Hematopoietic multipotent progenitor cell (in vitro differentiated cells): Measurements from ENCODE around the gene IDNK. TPM values are rescaled to one million over a fixed set of nuclear protein-coding genes. Genes with fewer than 3 reads are reported as not detected.
"Not testable (repeated sequence)": the region's sequence is repeated elsewhere in the genome, so short reads cannot be mapped to it uniquely, and the experiment has no call there.

Source experiments
- DNase-seq, 3 donors: peaks; one replicate each; pipeline ENCODE4 v3.0.0-alpha.2; 2011 to 2015; ENCODE audit warnings: low read depth in 2 of 3, low spot score in 2 of 3
- total RNA-seq: library from RNA; depleted of rRNA; stranded (reverse); fragments of >200 nt; gene quantifications from one replicate; pipeline ENCODE4 v1.2.3, GENCODE V29; 2012

Gene IDNK
- total RNA-seq = 6.5 TPM

GRCh38 chr9:83622939-83623678, at the start of gene IDNK:
Gene IDNK (plus strand): TSS chr9:83623143. CDS start chr9:83623172, 29 bp downstream.
- peak; percentile 49 to 78 (median 71) for DNase-seq

- no peak for DNase-seq
Observed at GRCh38 chr9:83574482-83574881, 48.5 kb upstream of the IDNK start.

- no peak for DNase-seq
Observed at GRCh38 chr9:83582029-83582428, 40.9 kb upstream of the IDNK start.

- DNase-seq = peak in 2 of 3 donors; percentile 41 to 74
Observed at GRCh38 chr9:83583151-83584014, 39.6 kb upstream of the IDNK start.

- no peak for DNase-seq
Observed at GRCh38 chr9:83584995-83585394, 37.9 kb upstream of the IDNK start.

- DNase-seq = no peak
Observed at GRCh38 chr9:83588256-83588655, 34.7 kb upstream of the IDNK start.

- DNase-seq = peak in 2 of 3 donors; percentile 32 to 55
Observed at GRCh38 chr9:83596899-83597504, 25.9 kb upstream of the IDNK start.

- no peak for DNase-seq
Observed at GRCh38 chr9:83598487-83598886, 24.5 kb upstream of the IDNK start.

- no peak for DNase-seq
Observed at GRCh38 chr9:83599071-83599470, 23.9 kb upstream of the IDNK start.

- no peak for DNase-seq
Observed at GRCh38 chr9:83601463-83601862, 21.5 kb upstream of the IDNK start.

- DNase-seq = not testable (repeated sequence)
Observed at GRCh38 chr9:83607620-83608019, 15.3 kb upstream of the IDNK start.

- DNase-seq = not testable (repeated sequence)
Observed at GRCh38 chr9:83613298-83613697, 9.6 kb upstream of the IDNK start.

- DNase-seq = no peak
Observed at GRCh38 chr9:83617299-83617698, 5.6 kb upstream of the IDNK start.

- DNase-seq = peak in 2 of 3 donors; percentile 58 to 76
Observed at GRCh38 chr9:83620841-83621636, 1.9 kb upstream of the IDNK start.

GRCh38 chr9:83622433-83622938, 457 bp upstream of the IDNK start:
- peak in 1 of 3 donors; percentile 74 for DNase-seq

- peak in 2 of 3 donors; percentile 74 to 91 for DNase-seq
Observed at GRCh38 chr9:83623679-83624076, 735 bp downstream of the IDNK start.

GRCh38 chr9:83625178-83625577, 2.2 kb downstream of the IDNK start:
- DNase-seq = peak in 1 of 3 donors; percentile 12

- peak in 1 of 3 donors; percentile 59 for DNase-seq
Observed at GRCh38 chr9:83628540-83628939, 5.6 kb downstream of the IDNK start.

- DNase-seq = no peak
Observed at GRCh38 chr9:83629433-83630104, 6.6 kb downstream of the IDNK start.
